ENCODE measurements around the gene MOV10L1. TPM values are rescaled to one million over a fixed set of nuclear protein-coding genes. Genes with fewer than 3 reads are reported as not detected.

Gene MOV10L1
- total RNA-seq, 1 experiment from 2014 or later, result 0.26 TPM

GRCh38 chr22:50207383-50208140, 117.8 kb downstream of the MOV10L1 start:
- TF ChIP-seq EZH2phosphoT487 (IDR thresholded peaks at IDR 0.05; ENCODE audit: borderline replicate concordance, low read length) (no peak), EZH2 (IDR thresholded peaks at IDR 0.05; ENCODE audit: low read length, unreplicated experiment) (no peak)
- TF ChIP-seq, protein P1, sequence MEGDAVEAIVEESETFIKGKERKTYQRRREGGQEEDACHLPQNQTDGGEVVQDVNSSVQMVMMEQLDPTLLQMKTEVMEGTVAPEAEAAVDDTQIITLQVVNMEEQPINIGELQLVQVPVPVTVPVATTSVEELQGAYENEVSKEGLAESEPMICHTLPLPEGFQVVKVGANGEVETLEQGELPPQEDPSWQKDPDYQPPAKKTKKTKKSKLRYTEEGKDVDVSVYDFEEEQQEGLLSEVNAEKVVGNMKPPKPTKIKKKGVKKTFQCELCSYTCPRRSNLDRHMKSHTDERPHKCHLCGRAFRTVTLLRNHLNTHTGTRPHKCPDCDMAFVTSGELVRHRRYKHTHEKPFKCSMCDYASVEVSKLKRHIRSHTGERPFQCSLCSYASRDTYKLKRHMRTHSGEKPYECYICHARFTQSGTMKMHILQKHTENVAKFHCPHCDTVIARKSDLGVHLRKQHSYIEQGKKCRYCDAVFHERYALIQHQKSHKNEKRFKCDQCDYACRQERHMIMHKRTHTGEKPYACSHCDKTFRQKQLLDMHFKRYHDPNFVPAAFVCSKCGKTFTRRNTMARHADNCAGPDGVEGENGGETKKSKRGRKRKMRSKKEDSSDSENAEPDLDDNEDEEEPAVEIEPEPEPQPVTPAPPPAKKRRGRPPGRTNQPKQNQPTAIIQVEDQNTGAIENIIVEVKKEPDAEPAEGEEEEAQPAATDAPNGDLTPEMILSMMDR (conservative IDR thresholded peaks at IDR 0.05; ENCODE audit: low read depth, low read length), result no peak
- no peak overlapping the region for H3K9ac ChIP-seq (ENCODE audit: low read length)
- ChIA-PET CTCF (interaction anchor here (0.6 kb wide), 1 partner anchor 29 kb away, joined by 3 read pairs; no protein-coding TSS in a partner anchor), POLR2A (ENCODE audit: unreplicated experiment) (no interaction called here)
- no peaks in the 10 kb centered on the region for H3F3A ChIP-seq (ENCODE audit: low read length, unreplicated experiment)
- no peak overlapping the region for H2AFZ ChIP-seq (ENCODE audit: low read length)
- no peaks in the 10 kb centered on the region for H3K9me2 ChIP-seq (replicated peaks; ENCODE audit: low read length)
- H3K4me1 ChIP-seq (ENCODE audit: insufficient read depth, low read length), result no peaks in the 10 kb centered on the region
- H4K20me1 ChIP-seq (ENCODE audit: low read length), result no peaks in the 10 kb centered on the region
- H3K4me3 ChIP-seq (ENCODE audit: low read length), result no peak overlapping the region
- DNase-seq, result no peak
- no peaks in the 10 kb centered on the region; the same call in 1 of the 2 replicates for H3K36me3 ChIP-seq (ENCODE audit: low read depth, low read length)
- H3K79me2 ChIP-seq (ENCODE audit: low read length), result peaks cover 13% of the 10 kb centered on the region
- no peaks in the 10 kb centered on the region for H3K27me3 ChIP-seq (ENCODE audit: low read length)
- BruUV-seq (replicated peaks), result no TSS peak
- no peak for ATAC-seq
- intact Hi-C loops (cut with micrococcal nuclease), result no loop called here
- no peak overlapping the region for H3K27ac ChIP-seq (ENCODE audit: low read length)
- H3K9me3 ChIP-seq (ENCODE audit: low read length), result no peaks in the 10 kb centered on the region
- H3K4me2 ChIP-seq (ENCODE audit: low read length), result no peak overlapping the region

GRCh38 chr22:50208430-50208938, 118.7 kb downstream of the MOV10L1 start:
- Histone ChIP-seq H3K27me3 (ENCODE audit: low read length) (no peaks in the 10 kb centered on the region), H3K9me2 (replicated peaks; ENCODE audit: low read length) (no peaks in the 10 kb centered on the region), H3K9me3 (ENCODE audit: low read length) (no peaks in the 10 kb centered on the region), H3K27ac (ENCODE audit: low read length) (no peak overlapping the region), H2AFZ (ENCODE audit: low read length) (no peak overlapping the region), H3K4me3 (ENCODE audit: low read length) (no peak overlapping the region), H3F3A (ENCODE audit: low read length, unreplicated experiment) (no peaks in the 10 kb centered on the region), H4K20me1 (ENCODE audit: low read length) (no peaks in the 10 kb centered on the region), H3K4me2 (ENCODE audit: low read length) (no peak overlapping the region), H3K79me2 (ENCODE audit: low read length) (peaks cover 4% of the 10 kb centered on the region; the same call in 1 of the 2 replicates), H3K36me3 (ENCODE audit: low read depth, low read length) (no peaks in the 10 kb centered on the region; the same call in 1 of the 2 replicates), H3K9ac (ENCODE audit: low read length) (no peak overlapping the region), H3K4me1 (ENCODE audit: insufficient read depth, low read length) (no peaks in the 10 kb centered on the region)
- ATAC-seq, result no peak
- DNase-seq, result no peak
- POLR2A ChIA-PET (ENCODE audit: unreplicated experiment), result no interaction called here
- CTCF ChIA-PET, result no interaction called here
- no TSS peak for BruUV-seq (replicated peaks)
- TF ChIP-seq, protein P1 (conservative IDR thresholded peaks at IDR 0.05; ENCODE audit: low read depth, low read length), result no peak
- TF ChIP-seq EZH2 (IDR thresholded peaks at IDR 0.05; ENCODE audit: low read length, unreplicated experiment) (no peak), EZH2phosphoT487 (IDR thresholded peaks at IDR 0.05; ENCODE audit: borderline replicate concordance, low read length) (no peak)
- intact Hi-C loops (cut with micrococcal nuclease), result no loop called here
